ENCODE results near the gene NPHP4. TPM values are rescaled to one million over a fixed set of nuclear protein-coding genes. Genes with fewer than 3 reads are reported as not detected.

Gene NPHP4
- total RNA-seq, 2 experiments from 2014 or later: 13.4 to 24.2 TPM

- H3K4me1 ChIP-seq (ENCODE audit: insufficient read depth, low read length, poor library complexity, severe bottlenecking): no peaks in the 10 kb centered on the region
- no peaks in the 10 kb centered on the region for H3K36me3 ChIP-seq (ENCODE audit: insufficient read depth, low read length)
- H3K4me2 ChIP-seq (ENCODE audit: low read length): no peak overlapping the region
- POLR2A ChIA-PET: no interaction called here
- H4K20me1 ChIP-seq (ENCODE audit: insufficient read depth, low read length): no peaks in the 10 kb centered on the region
- H2AFZ ChIP-seq (ENCODE audit: low read length): no peak overlapping the region
- H3K79me2 ChIP-seq (ENCODE audit: insufficient read depth, low read depth, low read length): no peaks in the 10 kb centered on the region
- no peak for TF ChIP-seq EZH2phosphoT487 (IDR thresholded peaks at IDR 0.05; ENCODE audit: borderline replicate concordance, low read depth, low read length)
- no peak for TF ChIP-seq CTCF (conservative IDR thresholded peaks at IDR 0.05; ENCODE audit: low read length)
- H3K27ac ChIP-seq (ENCODE audit: low read depth, low read length, poor library complexity, severe bottlenecking): no peak overlapping the region
- CTCF ChIA-PET (ENCODE audit: unreplicated experiment): no interaction called here
- H3K9me2 ChIP-seq (ENCODE audit: insufficient read depth, low read length): no peaks in the 10 kb centered on the region
- DNase-seq (ENCODE audit: low spot score): no peak
- intact Hi-C loops (cut with micrococcal nuclease; ENCODE audit: unreplicated experiment): no loop called here
- no peaks in the 10 kb centered on the region for H3K9me3 ChIP-seq (ENCODE audit: low read length)
- BruUV-seq (replicated peaks): no TSS peak
- H3K4me3 ChIP-seq (ENCODE audit: low read depth, low read length, poor library complexity, severe bottlenecking): no peak overlapping the region
Measured at GRCh38 chr1:5839161-5839880, 152.9 kb downstream of the NPHP4 start.

GRCh38 chr1:5837976-5838653, 154.1 kb downstream of the NPHP4 start:
- H3K9me3 ChIP-seq (ENCODE audit: low read length): no peaks in the 10 kb centered on the region
- H3K4me2 ChIP-seq (ENCODE audit: low read length): no peak overlapping the region
- no peaks in the 10 kb centered on the region for H3K79me2 ChIP-seq (ENCODE audit: insufficient read depth, low read depth, low read length)
- intact Hi-C loops (cut with micrococcal nuclease; ENCODE audit: unreplicated experiment): no loop called here
- H3K27ac ChIP-seq (ENCODE audit: low read depth, low read length, poor library complexity, severe bottlenecking): no peak overlapping the region
- no peaks in the 10 kb centered on the region for H4K20me1 ChIP-seq (ENCODE audit: insufficient read depth, low read length)
- no peak for DNase-seq (ENCODE audit: low spot score)
- TF ChIP-seq EZH2phosphoT487 (IDR thresholded peaks at IDR 0.05; ENCODE audit: borderline replicate concordance, low read depth, low read length): no peak
- no peak for TF ChIP-seq CTCF (conservative IDR thresholded peaks at IDR 0.05; ENCODE audit: low read length)
- no peaks in the 10 kb centered on the region for H3K36me3 ChIP-seq (ENCODE audit: insufficient read depth, low read length)
- no peaks in the 10 kb centered on the region for H3K9me2 ChIP-seq (ENCODE audit: insufficient read depth, low read length)
- H2AFZ ChIP-seq (ENCODE audit: low read length): no peak overlapping the region
- CTCF ChIA-PET (ENCODE audit: unreplicated experiment): no interaction called here
- H3K4me1 ChIP-seq (ENCODE audit: insufficient read depth, low read length, poor library complexity, severe bottlenecking): no peaks in the 10 kb centered on the region
- no peak overlapping the region for H3K4me3 ChIP-seq (ENCODE audit: low read depth, low read length, poor library complexity, severe bottlenecking)
- POLR2A ChIA-PET: interaction anchor here (0.5 kb wide), 1 partner anchor 1412 kb away, joined by 4 read pairs; no protein-coding TSS in a partner anchor
- no TSS peak for BruUV-seq (replicated peaks)
